DMS 273 treated with DMSO at 0.1 percent for 48 hours (cell line): Measurements from ENCODE around the gene LPP.

Source experiments
- DNase-seq: peaks from one replicate; lab custom pipeline; 2025; lab: John Stamatoyannopoulos, UW

LPP gene

GRCh38 chr3:188918093-188918492, 764.1 kb downstream of the LPP start:
- no peak for DNase-seq

- DNase-seq = no peak
These were observed 769.7 kb downstream of the LPP start for GRCh38 chr3:188923671-188924070.

- no peak for DNase-seq
These were observed 771.4 kb downstream of the LPP start for GRCh38 chr3:188925376-188925775.

- no peak for DNase-seq
These were observed 772.2 kb downstream of the LPP start for GRCh38 chr3:188926111-188926510.

- DNase-seq = no peak
These were observed 773.0 kb downstream of the LPP start for GRCh38 chr3:188926741-188927511.

GRCh38 chr3:188927971-188928370, 774.0 kb downstream of the LPP start:
- no peak for DNase-seq

GRCh38 chr3:188929137-188929536, 775.2 kb downstream of the LPP start:
- DNase-seq = no peak

GRCh38 chr3:188931036-188931435, 777.1 kb downstream of the LPP start:
- no peak for DNase-seq

- no peak for DNase-seq
These were observed 777.6 kb downstream of the LPP start for GRCh38 chr3:188931531-188931930.

- DNase-seq = no peak
These were observed 781.0 kb downstream of the LPP start for GRCh38 chr3:188934989-188935388.

- DNase-seq = no peak
These were observed 782.7 kb downstream of the LPP start for GRCh38 chr3:188936597-188937107.

- no peak for DNase-seq
These were observed 783.4 kb downstream of the LPP start for GRCh38 chr3:188937389-188937788.

GRCh38 chr3:188938999-188939398, 785.0 kb downstream of the LPP start:
- DNase-seq = no peak

GRCh38 chr3:188939814-188940572, 786.0 kb downstream of the LPP start:
- no peak for DNase-seq
